ENCODE data around the gene AUTS2. TPM values are rescaled to one million over a fixed set of nuclear protein-coding genes. Genes with fewer than 3 reads are reported as not detected.

Gene AUTS2
- total RNA-seq, 6 experiments from 2014 or later = 10.4 to 32.0 (median 19.3) TPM

- Histone ChIP-seq H3K4me3 (no peak overlapping the region), H3K27me3 (no peaks in the 10 kb centered on the region), H3K27ac (no peak overlapping the region), H3K9me3 (no peaks in the 10 kb centered on the region), H3K36me3 (no peaks in the 10 kb centered on the region), H3K4me1 (no peaks in the 10 kb centered on the region)
- no peak for DNase-seq
- no peak for ATAC-seq
- TF ChIP-seq CTCF (IDR thresholded peaks at IDR 0.05) = no peak
- no peak for TF ChIP-seq POLR2A (IDR thresholded peaks at IDR 0.05)
- intact Hi-C loops (cut with DNase I) = no loop called here
- no CpG with 5 or more reads among the region's 6 CpGs for WGBS (ENCODE audit: insufficient coverage, low coverage, low lambda C conversion rate, missing lambda C conversion rate)
Measured at GRCh38 chr7:70035955-70036354, 437.7 kb downstream of the AUTS2 start.

GRCh38 chr7:70036695-70037094, 438.4 kb downstream of the AUTS2 start:
- no peak overlapping the region for H3K4me3 ChIP-seq
- no peaks in the 10 kb centered on the region for H3K36me3 ChIP-seq
- H3K27me3 ChIP-seq = no peaks in the 10 kb centered on the region
- TF ChIP-seq POLR2A (IDR thresholded peaks at IDR 0.05) = no peak
- TF ChIP-seq CTCF (IDR thresholded peaks at IDR 0.05) = no peak
- ATAC-seq = no peak
- no peaks in the 10 kb centered on the region for H3K9me3 ChIP-seq
- no peaks in the 10 kb centered on the region for H3K4me1 ChIP-seq
- WGBS (ENCODE audit: insufficient coverage, low coverage, low lambda C conversion rate, missing lambda C conversion rate) = 57% methylated on average over 1 of the region's 1 CpG
- H3K27ac ChIP-seq = no peak overlapping the region
- intact Hi-C loops (cut with DNase I) = no loop called here
- no peak for DNase-seq

GRCh38 chr7:70037171-70037933, 439.1 kb downstream of the AUTS2 start:
- intact Hi-C loops (cut with DNase I) = no loop called here
- no peak for DNase-seq

GRCh38 chr7:70040051-70040450, 441.8 kb downstream of the AUTS2 start:
- H3K27me3 ChIP-seq = no peaks in the 10 kb centered on the region
- H3K4me3 ChIP-seq = no peak overlapping the region
- ATAC-seq = no peak
- H3K36me3 ChIP-seq = no peaks in the 10 kb centered on the region
- WGBS (ENCODE audit: insufficient coverage, low coverage, low lambda C conversion rate, missing lambda C conversion rate) = 100% methylated on average over 3 of the region's 3 CpGs
- intact Hi-C loops (cut with DNase I) = no loop called here
- H3K9me3 ChIP-seq = no peaks in the 10 kb centered on the region
- TF ChIP-seq POLR2A (IDR thresholded peaks at IDR 0.05) (no peak), CTCF (IDR thresholded peaks at IDR 0.05) (no peak)
- no peaks in the 10 kb centered on the region for H3K4me1 ChIP-seq
- DNase-seq = no peak
- H3K27ac ChIP-seq = no peak overlapping the region

More at GRCh38 chr7:70037171-70037933, 439.1 kb downstream of the AUTS2 start:
- Histone ChIP-seq H3K27me3 (no peaks in the 10 kb centered on the region), H3K9me3 (no peaks in the 10 kb centered on the region), H3K27ac (no peak overlapping the region), H3K4me1 (no peaks in the 10 kb centered on the region), H3K4me3 (no peak overlapping the region), H3K36me3 (no peaks in the 10 kb centered on the region)
- no peak for ATAC-seq
- WGBS (ENCODE audit: insufficient coverage, low coverage, low lambda C conversion rate, missing lambda C conversion rate) = 89% methylated on average over 3 of the region's 3 CpGs
- TF ChIP-seq POLR2A (IDR thresholded peaks at IDR 0.05) (no peak), CTCF (IDR thresholded peaks at IDR 0.05) (no peak)
